Fibroblast of pulmonary artery (primary cell): ENCODE measurements around the gene PIP4K2A.
"Not testable (repeated sequence)": the region's sequence is repeated elsewhere in the genome, so short reads cannot be mapped to it uniquely, and the experiment has no call there.

Source experiments
- DNase-seq: peaks from one replicate; pipeline ENCODE4 v3.0.0-alpha.2; 2010; ENCODE audit warnings: low read depth
- H3K4me3 ChIP-seq: replicated peaks from 2 replicates; pipeline ENCODE4 v1.5.1; 2011; ENCODE audit warnings: low read depth, mild to moderate bottlenecking, control low read depth, low read length, moderate library complexity
- TF ChIP-seq, protein P1 (sequence below): IDR thresholded peaks from 2 replicates; pipeline ENCODE4 v1.5.1; 2011; ENCODE audit warnings: mild to moderate bottlenecking, control low read depth, low read length, inconsistent platforms; ENCODE audit errors: missing control alignments

PIP4K2A gene

DNA sequence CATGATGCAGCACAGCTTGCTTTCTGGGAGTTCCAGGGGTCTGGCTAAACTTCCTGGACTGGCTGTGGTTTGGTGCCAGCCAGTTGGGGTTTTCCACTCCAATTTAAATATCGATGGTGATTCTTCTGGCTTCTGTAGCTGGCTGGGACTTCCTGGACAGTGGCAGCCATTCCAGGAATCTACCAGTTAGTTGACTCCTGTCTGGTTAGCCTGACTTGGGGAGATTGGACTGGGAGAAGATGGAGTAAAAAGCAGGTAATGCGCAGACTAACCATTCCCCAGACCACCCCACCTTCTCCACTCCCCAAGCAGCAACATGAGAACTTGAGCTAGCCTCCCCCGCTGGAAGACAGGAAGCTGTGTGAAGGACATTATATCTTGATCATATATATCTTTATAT lies 6.3 kb upstream of the PIP4K2A start:
- no peak overlapping the region for H3K4me3 ChIP-seq
- TF ChIP-seq, protein P1, sequence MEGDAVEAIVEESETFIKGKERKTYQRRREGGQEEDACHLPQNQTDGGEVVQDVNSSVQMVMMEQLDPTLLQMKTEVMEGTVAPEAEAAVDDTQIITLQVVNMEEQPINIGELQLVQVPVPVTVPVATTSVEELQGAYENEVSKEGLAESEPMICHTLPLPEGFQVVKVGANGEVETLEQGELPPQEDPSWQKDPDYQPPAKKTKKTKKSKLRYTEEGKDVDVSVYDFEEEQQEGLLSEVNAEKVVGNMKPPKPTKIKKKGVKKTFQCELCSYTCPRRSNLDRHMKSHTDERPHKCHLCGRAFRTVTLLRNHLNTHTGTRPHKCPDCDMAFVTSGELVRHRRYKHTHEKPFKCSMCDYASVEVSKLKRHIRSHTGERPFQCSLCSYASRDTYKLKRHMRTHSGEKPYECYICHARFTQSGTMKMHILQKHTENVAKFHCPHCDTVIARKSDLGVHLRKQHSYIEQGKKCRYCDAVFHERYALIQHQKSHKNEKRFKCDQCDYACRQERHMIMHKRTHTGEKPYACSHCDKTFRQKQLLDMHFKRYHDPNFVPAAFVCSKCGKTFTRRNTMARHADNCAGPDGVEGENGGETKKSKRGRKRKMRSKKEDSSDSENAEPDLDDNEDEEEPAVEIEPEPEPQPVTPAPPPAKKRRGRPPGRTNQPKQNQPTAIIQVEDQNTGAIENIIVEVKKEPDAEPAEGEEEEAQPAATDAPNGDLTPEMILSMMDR = no peak
- DNase-seq = no peak

DNA sequence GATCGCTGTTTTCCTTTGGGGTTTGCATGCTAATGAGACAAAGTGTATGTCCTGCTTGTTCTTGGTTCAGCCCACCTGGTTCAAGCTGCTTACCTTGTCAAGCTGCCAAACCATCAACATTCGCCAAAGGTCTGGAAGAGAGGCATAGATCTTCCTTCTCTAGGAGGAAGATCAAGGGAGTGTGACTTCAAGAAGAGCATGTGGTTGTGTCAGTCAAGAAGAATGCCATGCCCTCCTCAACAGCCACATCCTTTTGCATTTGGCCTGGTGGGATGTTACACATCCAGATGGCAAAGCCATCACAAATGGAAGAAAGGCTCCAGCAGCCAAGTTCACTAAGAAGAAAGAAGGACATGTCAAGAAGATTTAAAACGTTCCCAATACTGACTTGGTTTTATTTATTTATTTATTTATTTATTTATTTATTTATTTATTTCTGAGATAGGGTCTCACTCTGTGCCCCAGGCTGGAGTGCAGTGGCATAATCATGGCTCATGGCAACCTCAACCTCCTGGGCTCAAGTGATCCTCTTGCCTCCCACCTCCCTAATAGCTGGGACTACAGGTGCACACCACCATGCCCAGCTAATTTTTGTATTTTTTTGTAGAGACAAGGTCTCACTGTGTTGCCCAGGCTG lies 5.1 kb upstream of the PIP4K2A start:
- H3K4me3 ChIP-seq = no peak overlapping the region
- DNase-seq = no peak
- TF ChIP-seq, protein P1 = no peak

DNA sequence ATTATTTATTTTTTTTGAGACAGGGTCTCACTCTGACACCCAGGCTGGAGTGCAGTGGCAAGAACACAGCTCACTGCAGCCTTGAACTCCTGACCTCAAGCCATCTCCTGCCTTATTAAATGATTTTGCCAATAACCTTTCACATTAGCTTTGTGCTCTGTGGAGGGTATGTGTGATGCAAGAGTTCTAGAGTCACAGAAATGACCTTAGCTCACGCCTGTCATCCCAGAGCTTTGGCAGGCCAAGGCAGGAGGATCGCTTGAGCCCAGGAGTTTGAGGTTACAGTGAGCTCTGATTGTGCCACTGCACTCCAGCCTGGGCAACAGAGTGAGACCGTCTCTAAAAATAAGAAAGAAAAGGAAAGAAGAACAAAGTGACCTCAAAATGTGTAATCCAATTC lies 4.3 kb upstream of the PIP4K2A start:
- not testable (repeated sequence) for H3K4me3 ChIP-seq

DNA sequence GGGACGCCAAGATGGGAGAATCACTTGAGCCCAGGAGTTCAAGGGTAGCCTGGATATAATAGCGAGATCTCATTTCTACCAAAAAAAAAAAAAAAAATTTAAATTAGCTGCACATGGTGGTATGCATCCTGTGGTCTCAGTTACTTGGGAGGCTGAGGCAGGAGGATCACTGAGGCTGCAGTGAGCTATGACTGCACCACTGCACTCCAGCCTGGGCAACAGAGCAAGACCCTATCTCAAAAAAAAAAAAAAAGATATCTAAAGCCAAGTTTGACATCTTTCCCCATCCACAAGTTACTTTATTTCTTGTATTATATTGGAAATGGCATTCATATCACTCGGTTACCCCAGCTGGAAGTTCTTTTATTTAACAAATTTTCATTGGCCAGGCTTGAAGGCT lies 3.4 kb upstream of the PIP4K2A start:
- H3K4me3 ChIP-seq = no peak overlapping the region
- no peak for DNase-seq
- TF ChIP-seq, protein P1 = no peak

More for the DNA sequence above, 4.3 kb upstream of the PIP4K2A start:
- not testable (repeated sequence) for DNase-seq

DNA sequence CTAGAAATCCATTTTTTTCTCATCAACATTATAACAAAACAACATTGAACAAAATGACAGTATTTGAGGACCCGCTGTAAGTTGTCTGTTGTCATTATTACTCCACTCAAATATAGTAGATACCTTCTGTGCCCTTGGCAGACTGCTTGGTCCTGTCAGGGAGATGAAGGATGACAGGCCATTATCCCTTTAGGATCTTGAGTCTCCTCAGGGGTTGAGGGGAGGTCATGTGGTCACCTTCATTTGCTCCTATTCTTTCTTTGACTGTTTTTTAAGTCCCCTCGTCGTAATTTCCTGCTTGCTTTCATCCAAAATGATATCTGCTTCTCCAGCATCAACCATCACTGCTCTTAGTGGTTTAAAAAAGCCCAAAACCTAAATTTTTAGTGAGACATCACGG lies 2.6 kb upstream of the PIP4K2A start:
- H3K4me3 ChIP-seq = no peak overlapping the region
- TF ChIP-seq, protein P1 = no peak
- no peak for DNase-seq

DNA sequence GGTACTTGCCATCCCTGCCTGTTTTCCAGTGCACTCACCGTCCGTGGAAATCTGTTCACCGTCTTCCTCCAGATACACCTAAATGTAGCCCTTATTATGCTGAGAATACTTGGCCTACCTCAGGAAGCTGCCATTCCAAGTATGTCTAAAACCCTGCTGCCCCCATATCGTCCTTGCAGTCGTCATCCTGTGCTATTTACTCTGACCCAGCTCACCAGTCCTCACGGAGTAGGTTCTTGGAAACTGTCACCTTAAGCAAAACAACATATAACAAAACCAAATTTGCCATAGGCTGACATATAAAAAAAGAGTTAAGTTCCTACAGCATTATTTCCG lies 880 bp upstream of the PIP4K2A start:
- TF ChIP-seq, protein P1 = no peak
- DNase-seq = no peak
- no peak overlapping the region for H3K4me3 ChIP-seq

DNA sequence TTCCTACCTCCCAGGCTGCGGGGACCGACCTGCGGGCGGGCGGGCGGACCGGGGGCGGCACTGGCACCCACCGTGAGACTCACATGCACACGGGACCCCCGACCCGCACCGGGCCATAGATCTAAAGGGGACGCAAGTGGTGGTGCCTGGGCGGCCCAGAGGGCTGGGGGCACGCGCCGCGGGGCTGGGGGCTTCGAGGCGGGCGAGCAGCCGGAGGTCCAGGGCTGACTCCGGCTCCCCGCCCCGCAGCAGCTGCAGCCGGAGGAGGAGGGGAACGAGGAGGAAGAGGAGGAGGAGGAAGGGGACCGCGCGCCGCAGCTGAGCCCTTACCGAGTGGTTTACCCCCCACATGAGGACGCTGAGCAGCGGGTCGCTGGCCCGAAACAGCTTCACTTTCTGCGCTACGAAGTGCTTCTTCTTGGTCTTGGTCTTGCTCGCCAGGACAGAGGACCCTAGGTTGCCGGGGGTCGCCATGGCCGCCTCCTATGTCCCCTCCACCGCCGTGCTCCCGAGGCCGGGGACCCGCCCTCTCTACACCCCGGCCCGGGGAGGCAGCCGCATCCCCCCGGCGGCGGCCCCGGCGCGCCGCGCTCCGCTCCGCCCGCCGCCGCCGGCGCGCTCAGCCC lies 412 bp downstream of the PIP4K2A start:
- DNase-seq = peak; percentile 28
- TF ChIP-seq, protein P1 = no peak

More for the DNA sequence above, 412 bp downstream of the PIP4K2A start:
- H3K4me3 ChIP-seq = peak overlapping the region; percentile 75
